GM18520 (cell line): ENCODE data around the gene GRID1.

Source experiments
- ATAC-seq: cut with Tn5 transposase; IDR thresholded peaks from one replicate; pipeline ENCODE4 v1.9.1; 2021; ENCODE audit not compliant: unreplicated experiment

The GRID1 gene

GRCh38 chr10:86195521-86196157, 171.0 kb downstream of the GRID1 start:
- no peak for ATAC-seq

DNA sequence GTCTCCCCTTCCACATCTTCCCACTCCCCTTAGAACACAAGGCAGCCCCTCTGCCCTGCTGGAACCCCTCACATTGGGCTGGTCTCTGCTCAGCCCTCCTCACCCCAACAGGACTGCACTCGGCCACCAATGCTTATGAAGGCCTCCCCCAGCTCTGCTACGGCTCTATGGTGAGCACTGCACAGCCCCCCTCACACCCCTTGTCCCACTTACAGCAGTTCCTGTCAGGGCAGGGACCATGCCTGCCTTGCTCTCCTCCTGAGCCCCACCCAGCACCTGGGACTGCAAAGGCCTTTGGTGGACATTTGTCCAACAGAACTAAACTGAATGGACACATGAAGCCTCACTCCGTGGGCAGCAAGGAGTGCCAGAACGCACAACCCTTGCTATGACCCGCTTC, 171.9 kb downstream of the GRID1 start:
- ATAC-seq = no peak

DNA sequence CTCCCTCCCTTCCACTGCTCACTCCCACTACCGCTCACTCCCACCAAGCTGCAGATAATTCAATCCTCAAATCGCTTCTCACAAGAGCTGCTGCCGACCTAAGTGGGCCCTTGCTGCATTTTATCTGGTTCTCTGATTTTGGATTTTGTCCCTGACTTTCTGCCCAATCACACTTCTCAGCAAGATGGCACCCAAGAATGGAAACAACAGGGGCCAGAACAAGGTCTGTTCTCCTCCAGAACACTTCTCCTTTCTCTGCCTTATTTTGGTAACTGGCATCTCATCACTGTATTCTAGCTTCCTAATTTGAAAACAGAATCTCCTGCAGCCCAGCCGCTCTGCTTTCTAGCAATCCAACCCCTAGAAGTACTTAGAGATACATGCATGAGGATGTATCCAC, 172.8 kb downstream of the GRID1 start:
- ATAC-seq = no peak

- no peak for ATAC-seq
Observed at GRCh38 chr10:86192691-86193090, 173.9 kb downstream of the GRID1 start.

DNA sequence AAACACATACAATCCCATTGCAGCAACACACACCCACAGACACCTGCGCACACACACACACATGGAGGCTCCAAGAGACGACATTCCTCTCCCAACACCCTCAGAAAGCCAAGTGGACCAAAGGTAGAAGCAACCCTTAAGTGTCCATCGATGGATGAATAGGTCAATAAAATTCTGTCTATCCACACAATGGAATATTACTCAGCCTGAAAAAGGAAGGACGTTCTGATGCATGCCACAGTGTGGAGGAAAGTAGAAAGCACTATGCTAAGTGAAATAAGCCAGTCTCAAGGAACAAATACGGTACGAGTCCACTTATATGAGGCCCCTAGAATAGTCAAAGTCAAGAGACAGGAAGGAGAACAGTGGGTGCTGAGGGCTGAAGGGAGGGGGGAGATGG, 174.4 kb downstream of the GRID1 start:
- no peak for ATAC-seq

DNA sequence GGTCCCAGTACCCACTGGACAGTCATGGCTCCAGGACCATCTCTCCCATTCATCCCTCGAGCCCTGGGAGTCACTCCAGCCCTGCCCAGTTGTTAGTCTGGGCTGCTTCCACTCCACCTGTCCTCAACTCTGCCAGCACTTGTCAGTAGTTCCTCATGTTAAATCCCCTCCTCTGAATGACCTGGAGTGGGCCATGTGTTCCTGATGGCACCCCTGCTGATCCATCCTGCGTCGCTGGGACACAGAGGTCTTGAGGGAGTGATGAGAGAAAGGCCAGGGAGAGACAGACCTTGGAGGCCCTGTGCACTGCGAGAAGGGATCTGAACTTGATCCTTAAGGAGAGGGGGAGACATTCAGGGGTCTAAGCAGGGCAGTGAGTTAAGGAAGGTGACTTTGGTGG, 174.9 kb downstream of the GRID1 start:
- no peak for ATAC-seq

- ATAC-seq = no peak
Observed at GRCh38 chr10:86191166-86191565, 175.4 kb downstream of the GRID1 start.

- no peak for ATAC-seq
Observed at GRCh38 chr10:86190291-86190690, 176.3 kb downstream of the GRID1 start.

DNA sequence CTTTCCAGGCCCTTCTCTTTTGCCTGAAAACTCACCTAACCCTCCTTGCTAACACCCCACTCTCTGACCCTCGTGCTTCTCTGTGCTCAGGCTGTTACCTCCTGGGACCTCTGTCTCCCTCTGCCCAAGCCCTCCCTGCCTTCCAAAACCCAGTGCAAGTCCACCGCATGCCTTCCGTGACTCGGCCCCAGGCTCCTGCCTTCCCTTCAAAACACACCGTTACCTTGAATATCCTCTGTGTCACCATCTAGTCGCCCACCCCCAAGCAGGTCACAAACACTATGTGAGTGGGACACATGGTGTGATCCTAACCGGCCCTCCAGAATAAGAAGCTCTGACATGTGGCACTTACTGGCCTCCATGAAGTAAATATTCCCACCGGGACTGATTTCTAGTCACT, 176.7 kb downstream of the GRID1 start:
- no peak for ATAC-seq

DNA sequence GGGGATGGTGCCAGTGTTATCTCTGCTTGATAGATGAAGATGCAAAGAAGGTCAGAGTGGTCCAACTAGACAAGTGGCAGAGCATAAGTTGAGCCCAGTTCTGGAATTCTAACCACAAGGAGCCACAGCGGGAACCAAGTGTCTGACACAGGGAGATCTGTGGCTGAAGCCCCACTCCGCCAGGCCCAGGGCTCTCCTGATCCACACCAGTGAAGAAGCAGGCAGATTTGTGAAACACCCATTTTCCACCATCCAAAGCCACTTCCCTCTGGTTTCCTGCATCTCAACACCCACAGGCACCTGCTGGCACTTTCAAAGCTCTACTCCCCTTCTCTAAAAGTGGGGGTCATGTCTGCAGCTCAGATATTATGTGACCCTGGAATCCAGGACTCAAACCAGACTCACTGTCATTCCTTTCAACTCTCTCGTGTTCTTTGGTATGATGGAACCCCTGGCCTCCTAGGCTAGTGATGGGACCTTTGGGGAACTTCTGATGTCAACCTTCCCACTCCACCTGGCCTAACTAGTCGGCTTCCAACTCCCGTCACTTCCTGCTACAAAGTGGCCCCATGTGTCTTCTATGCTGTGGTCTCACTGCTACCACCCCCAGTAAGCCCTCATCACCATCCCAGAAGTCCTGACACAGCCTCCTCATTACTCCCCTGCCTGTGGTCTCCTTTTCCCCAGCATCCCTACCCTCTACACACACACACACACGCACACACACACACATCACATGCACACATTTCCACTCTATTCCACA, 177.6 kb downstream of the GRID1 start:
- no peak for ATAC-seq

DNA sequence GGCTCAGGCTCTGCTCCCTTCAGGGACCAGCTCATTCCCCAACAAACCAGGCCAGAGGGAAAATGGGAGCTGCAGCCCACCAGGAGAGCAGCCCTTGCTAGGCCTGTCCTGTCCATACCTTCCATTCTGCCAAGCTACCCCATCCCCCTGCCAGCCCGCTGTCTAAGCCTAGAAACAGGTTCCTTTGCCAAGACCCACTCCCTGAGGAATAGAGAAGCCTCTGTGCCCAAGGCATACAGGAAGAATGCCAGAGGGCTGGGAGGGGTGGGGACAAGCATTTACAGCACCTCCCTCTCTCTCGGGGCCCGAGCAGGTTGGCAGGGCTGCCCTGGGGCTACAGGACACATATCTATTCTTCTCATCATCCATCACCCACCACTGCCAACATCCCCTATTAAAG, 178.3 kb downstream of the GRID1 start:
- ATAC-seq = no peak

DNA sequence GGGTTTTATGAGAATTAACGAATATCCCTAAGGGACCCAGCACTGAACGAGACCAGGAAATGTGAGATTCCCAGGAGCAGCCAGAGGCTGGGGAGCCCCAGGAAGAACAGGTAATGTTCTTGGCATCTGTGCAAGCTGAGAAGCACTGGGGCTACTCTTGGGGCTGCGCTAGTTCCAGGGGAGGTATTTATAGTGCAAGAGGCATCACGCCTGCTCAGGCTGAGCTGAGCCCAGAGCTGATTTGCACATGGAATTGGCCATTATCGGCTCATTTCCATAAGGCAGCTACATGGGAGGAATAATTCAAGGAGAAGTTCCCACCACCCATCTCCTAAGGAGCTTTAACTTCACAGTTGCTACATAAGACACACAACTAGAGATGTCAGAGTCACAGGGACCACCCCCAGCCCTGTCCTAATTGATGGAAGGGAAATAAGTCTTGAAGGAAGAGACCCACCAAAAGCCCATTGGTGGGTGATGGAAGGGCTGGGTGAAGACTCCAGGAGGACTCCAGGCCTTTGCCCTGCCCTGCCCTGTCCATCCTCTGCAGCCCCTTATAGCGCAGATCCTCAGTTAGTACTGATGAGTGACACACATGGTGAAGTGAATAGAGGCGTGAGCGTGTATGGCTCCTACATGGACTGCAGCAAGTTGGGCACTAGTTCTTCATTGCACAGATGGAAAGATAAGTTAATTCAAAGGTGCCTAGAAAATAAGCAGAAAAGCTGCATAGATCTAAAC, 178.9 kb downstream of the GRID1 start:
- no peak for ATAC-seq

DNA sequence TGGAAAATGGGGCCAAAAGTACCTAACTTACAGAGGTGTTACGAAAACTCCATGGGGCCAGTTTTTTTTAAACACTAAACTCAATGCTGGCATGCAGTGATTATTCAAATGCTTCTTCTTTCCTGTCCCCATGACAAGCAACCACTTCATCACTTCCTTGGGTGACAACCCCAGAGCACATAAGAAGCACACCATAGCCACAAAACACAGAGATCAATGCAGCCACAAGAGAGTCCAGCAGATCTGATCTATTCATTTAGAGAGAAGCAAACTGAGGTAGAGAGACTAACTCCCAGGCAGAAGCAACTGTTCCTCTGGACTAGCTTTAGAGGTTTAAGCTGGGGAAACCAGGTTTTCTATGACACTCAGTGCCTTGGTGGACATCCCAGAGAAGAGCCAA, 180.0 kb downstream of the GRID1 start:
- no peak for ATAC-seq

- no peak for ATAC-seq
Observed at GRCh38 chr10:86182595-86182994, 184.0 kb downstream of the GRID1 start.

- ATAC-seq = no peak
Observed at GRCh38 chr10:86182150-86182549, 184.4 kb downstream of the GRID1 start.

DNA sequence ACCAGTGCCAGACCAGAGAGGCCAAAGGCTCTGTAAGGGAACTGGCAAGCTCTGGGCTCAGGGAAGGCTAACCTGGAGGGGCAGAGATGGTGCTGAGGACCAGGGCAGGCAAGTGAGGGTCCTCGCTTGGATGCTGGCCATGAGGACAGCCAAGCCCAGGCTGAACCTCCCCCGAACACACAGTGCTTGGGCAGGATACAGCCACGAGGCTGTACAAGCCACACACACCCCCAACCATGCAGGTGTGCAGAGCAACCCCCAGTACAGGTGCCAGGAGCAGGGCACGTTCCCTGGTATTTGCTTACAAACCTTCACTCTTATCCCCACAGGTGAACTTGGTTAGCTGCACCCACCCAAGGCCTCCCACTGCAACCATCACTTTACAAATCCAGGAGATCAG, 185.7 kb downstream of the GRID1 start:
- no peak for ATAC-seq

DNA sequence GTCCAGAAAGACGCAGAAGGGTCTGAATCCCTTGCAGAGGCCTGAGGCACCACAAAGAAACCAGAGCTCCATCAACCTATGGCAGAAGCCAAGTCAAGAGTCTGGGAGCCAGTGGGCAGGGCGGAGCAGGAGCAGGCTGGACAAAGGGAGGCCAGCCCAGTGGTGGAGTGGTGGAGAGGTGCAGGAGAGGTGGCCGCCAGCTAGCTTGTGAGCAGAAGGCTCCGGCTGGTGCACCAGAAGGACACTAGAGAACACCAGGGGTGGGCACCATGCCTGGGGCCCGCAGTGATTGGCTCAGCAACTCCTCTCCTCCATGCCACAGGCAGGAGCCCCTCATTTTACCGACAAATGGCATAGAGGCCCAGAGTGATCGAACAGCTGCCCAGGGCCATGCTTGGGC, 186.6 kb downstream of the GRID1 start:
- no peak for ATAC-seq

DNA sequence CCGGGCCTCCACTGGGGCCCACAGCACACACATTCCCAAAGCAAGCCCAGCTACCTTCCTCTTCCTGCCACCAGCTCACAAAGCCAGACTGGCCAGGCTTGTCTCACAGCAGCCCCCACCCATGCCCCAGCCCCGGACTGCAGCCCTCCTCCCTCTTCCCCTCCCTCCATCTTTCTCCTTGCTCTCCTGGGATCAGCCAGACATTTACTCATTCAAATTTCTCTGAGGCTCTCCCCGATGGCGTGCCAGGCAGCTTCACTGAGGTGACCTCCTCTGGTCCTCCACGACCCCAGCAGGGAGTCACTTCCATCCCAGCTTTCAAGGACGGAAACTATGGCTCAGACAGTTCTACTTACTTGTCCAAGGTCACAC, 187.5 kb downstream of the GRID1 start:
- no peak for ATAC-seq

DNA sequence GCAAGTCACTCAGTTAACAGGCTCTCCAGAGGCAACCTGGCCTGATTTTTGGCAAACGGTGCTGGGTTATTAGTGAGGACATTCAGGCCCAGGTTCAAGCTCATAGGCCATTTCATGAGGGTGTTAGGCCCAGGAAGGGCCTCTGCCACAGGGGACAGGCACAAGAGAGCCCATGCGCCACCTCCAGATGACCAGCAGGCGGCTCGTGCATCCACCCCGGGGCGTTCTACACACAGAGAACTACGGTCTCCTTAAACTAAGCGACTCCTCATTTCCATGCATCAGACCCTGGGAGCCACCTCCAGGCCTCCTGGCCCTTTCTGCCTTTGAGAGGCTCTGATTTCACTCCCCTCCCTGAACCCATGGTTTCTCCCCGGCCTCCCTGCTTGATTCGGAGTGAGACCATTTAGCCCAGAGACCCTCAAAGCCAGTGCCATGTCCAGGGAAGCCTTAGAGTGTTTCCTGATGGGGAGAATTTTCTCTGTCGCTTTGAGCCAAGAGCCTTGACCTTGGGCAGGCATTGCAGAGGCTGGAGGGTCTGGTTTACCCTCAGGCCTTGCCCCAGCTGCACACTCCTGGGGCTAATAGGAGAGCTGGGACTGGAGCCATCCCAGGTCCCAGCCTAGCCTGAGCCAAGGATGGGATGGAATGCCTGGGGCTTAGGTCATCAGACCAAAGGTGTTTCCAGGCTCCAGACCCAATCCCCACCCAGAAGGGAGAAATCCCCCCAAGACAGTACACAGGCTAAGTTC, 188.0 kb downstream of the GRID1 start:
- no peak for ATAC-seq

GRCh38 chr10:86177537-86178155, 188.9 kb downstream of the GRID1 start:
- ATAC-seq = no peak
